ENCODE data around the gene PRCP. TPM values are rescaled to one million over a fixed set of nuclear protein-coding genes. Genes with fewer than 3 reads are reported as not detected.
A peak's percentile ranks its signal among the peaks of the same experiment; 100 is the strongest.

PRCP gene
- total and polyA plus RNA-seq, 12 donors, result 29.9 to 196 (median 133) TPM

GRCh38 chr11:82901922-82902485 lies 1.8 kb upstream of the PRCP start:
- intact Hi-C loops (cut with DNase I), result loop anchor here (10.0 kb wide), 3 partner anchors 173 to 353 kb away; partner anchors contain the start of genes PCF11 (in 1 of the 2) and RAB30 (in 1 of the 2)
- Histone ChIP-seq H3K27me3 (no peaks in the 10 kb centered on the region), H3K4me1 (replicated peaks in 1 of 2) (peaks cover 9 to 27% of the 10 kb centered on the region in 2 donors), H3K9me3 (replicated peaks in 1 of 3) (no peaks in the 10 kb centered on the region), H3K4me3 (peak overlapping the region in 2 of 4 donors; percentile 66 to 83), H3K36me3 (replicated peaks in 1 of 2) (no peaks in the 10 kb centered on the region), H3K27ac (no peak overlapping the region)
- 2 to 3% (median 3%) methylated on average over 14 to 15 of the region's 15 CpGs for WGBS, 4 donors
- TF ChIP-seq, protein P1, sequence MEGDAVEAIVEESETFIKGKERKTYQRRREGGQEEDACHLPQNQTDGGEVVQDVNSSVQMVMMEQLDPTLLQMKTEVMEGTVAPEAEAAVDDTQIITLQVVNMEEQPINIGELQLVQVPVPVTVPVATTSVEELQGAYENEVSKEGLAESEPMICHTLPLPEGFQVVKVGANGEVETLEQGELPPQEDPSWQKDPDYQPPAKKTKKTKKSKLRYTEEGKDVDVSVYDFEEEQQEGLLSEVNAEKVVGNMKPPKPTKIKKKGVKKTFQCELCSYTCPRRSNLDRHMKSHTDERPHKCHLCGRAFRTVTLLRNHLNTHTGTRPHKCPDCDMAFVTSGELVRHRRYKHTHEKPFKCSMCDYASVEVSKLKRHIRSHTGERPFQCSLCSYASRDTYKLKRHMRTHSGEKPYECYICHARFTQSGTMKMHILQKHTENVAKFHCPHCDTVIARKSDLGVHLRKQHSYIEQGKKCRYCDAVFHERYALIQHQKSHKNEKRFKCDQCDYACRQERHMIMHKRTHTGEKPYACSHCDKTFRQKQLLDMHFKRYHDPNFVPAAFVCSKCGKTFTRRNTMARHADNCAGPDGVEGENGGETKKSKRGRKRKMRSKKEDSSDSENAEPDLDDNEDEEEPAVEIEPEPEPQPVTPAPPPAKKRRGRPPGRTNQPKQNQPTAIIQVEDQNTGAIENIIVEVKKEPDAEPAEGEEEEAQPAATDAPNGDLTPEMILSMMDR (IDR thresholded peaks at IDR 0.05), result no peak
- no peak for TF ChIP-seq POLR2A (IDR thresholded peaks at IDR 0.05)
- DNase-seq, result no peak

DNA sequence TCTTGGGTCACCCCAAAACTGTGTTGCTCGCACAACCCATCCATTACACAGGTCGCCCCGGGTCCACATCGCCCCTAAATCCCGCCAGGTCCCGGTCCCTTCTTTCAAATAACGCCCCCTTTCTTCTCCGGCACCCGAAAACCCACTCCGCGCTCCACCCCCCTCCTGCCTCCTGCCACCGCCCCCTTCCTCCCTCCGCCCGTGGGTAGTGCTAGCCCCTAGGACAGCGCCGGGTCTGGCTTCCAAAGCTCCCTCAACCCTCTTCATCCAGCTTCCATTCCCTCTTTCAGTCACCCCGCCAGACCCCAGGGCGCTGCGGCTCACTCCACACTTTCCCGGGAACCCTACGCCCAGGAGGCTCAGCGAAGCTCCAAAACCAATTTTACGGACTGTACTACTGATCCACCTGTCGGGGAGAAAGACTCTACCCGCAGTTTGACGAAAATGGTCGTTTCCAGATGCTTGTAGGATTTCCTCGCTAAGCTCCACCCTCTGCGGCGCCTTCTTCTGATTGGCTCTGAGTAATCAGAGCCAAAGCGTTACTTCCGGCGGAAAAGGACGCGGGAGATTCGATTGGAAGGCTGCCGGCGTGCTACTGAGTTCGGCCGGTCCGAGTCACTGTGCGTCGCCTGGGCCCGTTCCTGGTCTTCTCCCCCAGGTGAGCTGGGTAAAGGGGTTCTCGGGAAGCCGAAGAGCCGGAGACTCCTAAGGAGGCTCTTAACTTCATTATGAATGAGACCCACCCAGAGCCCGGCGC lies 1.1 kb upstream of the PRCP start, which contains the start of gene DDIAS:
DDIAS (plus strand) TSS at position 572 of the 757 bp plus-strand sequence. CDS start 13,003 bp downstream, outside the sequence.
- Histone ChIP-seq H3K27ac (peak within 1 kb of the TSS; percentile 79 to 95 (median 93)), H3K9me3 (replicated peaks in 1 of 3) (no peaks in the 10 kb centered on the region), H3K4me1 (replicated peaks in 1 of 2) (peaks cover 9 to 27% of the 10 kb centered on the region in 2 donors), H3K27me3 (no peaks in the 10 kb centered on the region), H3K36me3 (replicated peaks in 1 of 2) (no peaks in the 10 kb centered on the region), H3K4me3 (peak within 1 kb of the TSS; percentile 7 to 83 (median 57))
- DNase-seq, result peak; percentile 95 to 99 (median 98)
- 0 to 1% (median 1%) methylated on average over 30 to 49 of the region's 49 CpGs for WGBS, 4 donors
- intact Hi-C loops (cut with DNase I), result loop anchor here (10.0 kb wide), 3 partner anchors 173 to 353 kb away; partner anchors contain the start of genes PCF11 (in 1 of the 2) and RAB30 (in 1 of the 2)
- TF ChIP-seq, protein P1 (IDR thresholded peaks at IDR 0.05), result no peak
- TF ChIP-seq POLR2A (IDR thresholded peaks at IDR 0.05), result peak; percentile 78 to 91

GRCh38 chr11:82899957-82900276 lies 313 bp downstream of the PRCP start:
- H3K36me3 ChIP-seq (replicated peaks in 1 of 2), result no peaks in the 10 kb centered on the region
- no peaks in the 10 kb centered on the region for H3K9me3 ChIP-seq (replicated peaks in 1 of 3)
- WGBS, 4 donors, result 0 to 1% (median 1%) methylated on average over 10 to 11 of the region's 11 CpGs
- H3K27me3 ChIP-seq, result no peaks in the 10 kb centered on the region
- peak overlapping the region; percentile 79 to 95 (median 93) for H3K27ac ChIP-seq
- TF ChIP-seq, protein P1 (IDR thresholded peaks at IDR 0.05), result no peak
- no peak for TF ChIP-seq POLR2A (IDR thresholded peaks at IDR 0.05)
- no peak for DNase-seq
- H3K4me1 ChIP-seq (replicated peaks in 1 of 2), result peaks cover 13 to 35% of the 10 kb centered on the region in 2 donors
- intact Hi-C loops (cut with DNase I), result loop anchor here (10.0 kb wide), 3 partner anchors 175 to 355 kb away; partner anchors contain the start of genes PCF11 (in 1 of the 2) and RAB30 (in 1 of the 2)
- H3K4me3 ChIP-seq, result peak overlapping the region; percentile 28 to 83 (median 66)

GRCh38 chr11:82899186-82899820 lies 927 bp downstream of the PRCP start:
- TF ChIP-seq, protein P1 (IDR thresholded peaks at IDR 0.05), result no peak
- TF ChIP-seq POLR2A (IDR thresholded peaks at IDR 0.05), result no peak
- no peak for DNase-seq
- Histone ChIP-seq H3K36me3 (replicated peaks in 1 of 2) (no peaks in the 10 kb centered on the region), H3K27me3 (no peaks in the 10 kb centered on the region), H3K9me3 (replicated peaks in 1 of 3) (no peaks in the 10 kb centered on the region), H3K4me1 (replicated peaks in 1 of 2) (peaks cover 13 to 41% of the 10 kb centered on the region in 2 donors), H3K27ac (peak overlapping the region in 4 of 5 donors; percentile 79 to 95 (median 94)), H3K4me3 (peak overlapping the region in 3 of 4 donors; percentile 66 to 83 (median 66))
- 13 to 25% (median 17%) methylated on average over 3 of the region's 3 CpGs for WGBS, 4 donors
- intact Hi-C loops (cut with DNase I), result no loop called here

Measured in adrenal gland (tissue), 12 donors.